Cerebellar nuclear complex (tissue), 1 donor: ENCODE measurements around the gene FGD2.

Source experiments
- DNase-seq, 2 experiments: peaks; one replicate each; lab custom pipeline; 2025; lab: John Stamatoyannopoulos, UW

The FGD2 gene, protein sequence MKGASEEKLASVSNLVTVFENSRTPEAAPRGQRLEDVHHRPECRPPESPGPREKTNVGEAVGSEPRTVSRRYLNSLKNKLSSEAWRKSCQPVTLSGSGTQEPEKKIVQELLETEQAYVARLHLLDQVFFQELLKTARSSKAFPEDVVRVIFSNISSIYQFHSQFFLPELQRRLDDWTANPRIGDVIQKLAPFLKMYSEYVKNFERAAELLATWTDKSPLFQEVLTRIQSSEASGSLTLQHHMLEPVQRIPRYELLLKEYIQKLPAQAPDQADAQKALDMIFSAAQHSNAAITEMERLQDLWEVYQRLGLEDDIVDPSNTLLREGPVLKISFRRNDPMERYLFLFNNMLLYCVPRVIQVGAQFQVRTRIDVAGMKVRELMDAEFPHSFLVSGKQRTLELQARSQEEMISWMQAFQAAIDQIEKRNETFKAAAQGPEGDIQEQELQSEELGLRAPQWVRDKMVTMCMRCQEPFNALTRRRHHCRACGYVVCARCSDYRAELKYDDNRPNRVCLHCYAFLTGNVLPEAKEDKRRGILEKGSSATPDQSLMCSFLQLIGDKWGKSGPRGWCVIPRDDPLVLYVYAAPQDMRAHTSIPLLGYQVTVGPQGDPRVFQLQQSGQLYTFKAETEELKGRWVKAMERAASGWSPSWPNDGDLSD

DNA sequence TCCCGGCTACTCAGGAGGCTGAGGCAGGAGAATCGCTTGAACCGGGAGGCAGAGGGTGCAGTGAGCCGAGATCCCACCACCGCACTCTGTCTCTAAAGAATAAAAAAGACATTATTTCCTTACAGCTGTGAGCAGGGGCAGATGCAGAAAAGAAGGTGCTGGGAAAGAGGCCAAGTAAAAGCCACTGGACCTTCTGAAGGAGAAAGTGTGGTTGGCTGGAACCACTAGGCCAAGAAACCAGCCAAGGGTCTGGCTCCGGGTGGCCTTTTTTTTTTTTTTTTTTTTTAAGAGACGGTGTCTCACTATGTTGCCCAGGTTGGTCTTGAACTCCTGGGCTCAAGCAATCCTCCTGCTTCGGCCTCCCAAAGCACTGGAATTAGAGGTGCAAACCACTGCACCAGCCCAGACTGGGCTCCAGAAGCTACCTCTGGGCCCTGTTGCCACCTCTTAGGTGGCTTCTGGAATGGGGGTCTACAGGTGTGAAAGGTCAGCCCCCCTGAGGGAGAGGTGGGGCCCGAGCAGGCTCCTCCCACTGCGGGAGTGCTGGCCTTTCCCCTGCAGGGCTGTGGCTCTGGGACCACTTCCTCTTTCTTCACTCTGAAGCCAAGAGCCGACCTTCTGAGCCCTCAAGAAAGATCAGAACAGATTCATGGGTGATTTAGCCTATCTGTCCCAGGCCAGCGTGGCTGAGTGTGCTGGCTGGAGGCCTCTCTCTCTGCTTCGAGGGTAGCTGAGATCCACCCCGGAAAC is at the start of gene FGD2:
Gene FGD2, plus strand, starts transcription at position 595 of the 750 bp plus-strand sequence. CDS start 163 bp downstream, outside the sequence.
- no peak for DNase-seq

GRCh38 chr6:36955671-36956445 is 49.6 kb upstream of the FGD2 start:
- no peak for DNase-seq

- DNase-seq: no peak
Measured at GRCh38 chr6:36956446-36956820, 49.0 kb upstream of the FGD2 start.

- no peak for DNase-seq
Measured at GRCh38 chr6:36957773-36958271, 47.6 kb upstream of the FGD2 start.

DNA sequence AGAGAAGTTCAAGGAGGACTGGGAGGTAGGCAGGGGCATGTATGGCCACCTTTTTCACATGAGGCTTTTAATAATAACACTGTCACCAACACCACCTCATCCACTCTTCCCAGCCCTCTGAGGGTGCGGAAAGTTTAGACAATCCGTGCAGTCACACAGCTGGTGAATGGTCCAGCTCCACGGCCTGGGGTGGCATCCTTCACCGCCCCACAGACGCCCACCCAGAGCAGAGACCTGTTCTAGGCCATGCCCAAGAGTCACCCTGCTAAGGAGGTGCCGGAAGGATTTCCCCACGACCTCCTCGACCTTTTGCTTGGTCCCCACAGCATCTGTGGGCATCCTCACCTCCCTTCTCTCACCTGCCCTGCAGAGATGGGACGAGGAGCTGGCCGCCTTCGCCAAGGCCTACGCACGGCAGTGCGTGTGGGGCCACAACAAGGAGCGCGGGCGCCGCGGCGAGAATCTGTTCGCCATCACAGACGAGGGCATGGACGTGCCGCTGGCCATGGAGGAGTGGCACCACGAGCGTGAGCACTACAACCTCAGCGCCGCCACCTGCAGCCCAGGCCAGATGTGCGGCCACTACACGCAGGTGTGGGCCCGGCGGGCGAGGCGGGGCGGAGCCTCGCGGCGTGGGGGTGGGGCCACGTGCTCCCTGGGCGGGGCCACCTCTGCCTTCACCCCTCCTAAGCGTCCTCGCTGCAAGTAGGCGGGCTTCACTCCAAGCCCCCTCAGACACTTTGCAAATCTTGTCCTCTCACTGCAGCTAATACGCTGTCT is 46.5 kb upstream of the FGD2 start:
- no peak for DNase-seq

DNA sequence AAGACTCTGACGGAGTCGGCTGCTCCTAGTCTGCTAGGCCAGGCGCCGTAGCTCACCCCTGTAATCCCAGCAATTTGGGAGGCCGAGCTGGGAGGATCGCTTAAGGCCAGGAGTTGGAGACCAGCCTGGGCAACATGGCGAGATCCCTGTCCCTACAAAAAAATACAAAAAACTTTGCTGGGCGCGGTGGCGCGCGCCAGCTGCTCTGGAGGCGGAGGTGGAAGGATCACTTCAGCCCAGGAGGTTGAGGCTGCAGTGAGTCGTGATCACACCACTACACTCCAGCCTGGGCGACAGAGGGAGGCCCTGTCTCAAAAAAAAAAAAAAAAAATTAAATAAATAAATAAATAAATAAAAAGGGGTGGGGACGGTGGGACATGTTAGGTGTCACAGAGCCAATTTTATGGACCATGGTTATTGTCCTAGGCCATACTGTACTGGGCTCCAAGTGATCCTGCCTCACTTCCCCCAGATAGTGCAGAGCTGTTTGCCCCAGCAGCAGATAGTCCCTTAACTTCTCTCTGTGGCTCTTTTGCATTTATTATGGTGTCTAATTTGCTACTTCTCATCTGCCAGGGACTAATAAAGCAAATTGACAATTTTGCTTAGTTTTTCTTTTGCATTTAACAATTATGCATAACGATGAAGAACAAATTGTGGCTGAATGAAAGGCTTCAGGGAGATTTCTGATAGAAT is 45.8 kb upstream of the FGD2 start:
- DNase-seq: no peak

GRCh38 chr6:36961441-36962435 is 43.7 kb upstream of the FGD2 start:
- no peak for DNase-seq

GRCh38 chr6:36962874-36963273 is 42.6 kb upstream of the FGD2 start:
- no peak for DNase-seq

GRCh38 chr6:36963451-36964290 is 41.8 kb upstream of the FGD2 start:
- DNase-seq: no peak

DNA sequence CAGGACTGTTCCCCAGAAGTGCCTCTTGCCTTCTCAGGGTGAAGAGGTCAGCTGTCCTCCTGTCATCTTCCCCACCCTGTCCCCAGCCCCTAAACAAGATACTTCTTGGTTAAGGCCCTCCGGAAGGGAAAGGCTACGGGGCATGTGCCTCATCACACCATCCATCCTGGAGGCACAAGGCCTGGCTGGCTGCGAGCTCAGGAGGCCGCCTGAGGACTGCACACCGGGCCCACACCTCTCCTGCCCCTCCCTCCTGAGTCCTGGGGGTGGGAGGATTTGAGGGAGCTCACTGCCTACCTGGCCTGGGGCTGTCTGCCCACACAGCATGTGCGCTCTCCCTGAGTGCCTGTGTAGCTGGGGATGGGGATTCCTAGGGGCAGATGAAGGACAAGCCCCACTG is 41.1 kb upstream of the FGD2 start:
- DNase-seq: no peak

GRCh38 chr6:36964908-36965307 is 40.5 kb upstream of the FGD2 start:
- DNase-seq: no peak

DNA sequence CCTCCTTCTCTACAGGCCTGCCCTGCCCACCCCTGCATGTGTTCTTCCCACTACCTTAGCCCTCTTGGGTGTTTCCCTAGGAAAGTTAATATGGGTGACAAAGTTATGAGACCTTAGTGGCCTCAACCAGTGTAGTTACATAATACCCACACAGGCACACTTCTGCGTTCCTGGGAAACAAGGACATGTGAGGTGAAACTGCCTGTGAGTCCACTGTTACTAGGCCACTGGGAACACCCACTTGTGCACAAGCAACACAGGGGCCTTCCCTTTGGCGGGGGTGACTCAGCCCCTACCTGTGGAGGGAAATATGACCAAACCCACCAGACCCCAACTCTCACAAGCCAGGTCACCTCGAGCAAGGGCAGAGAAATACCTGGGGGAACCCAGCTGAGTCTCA is 38.2 kb upstream of the FGD2 start:
- DNase-seq: no peak

DNA sequence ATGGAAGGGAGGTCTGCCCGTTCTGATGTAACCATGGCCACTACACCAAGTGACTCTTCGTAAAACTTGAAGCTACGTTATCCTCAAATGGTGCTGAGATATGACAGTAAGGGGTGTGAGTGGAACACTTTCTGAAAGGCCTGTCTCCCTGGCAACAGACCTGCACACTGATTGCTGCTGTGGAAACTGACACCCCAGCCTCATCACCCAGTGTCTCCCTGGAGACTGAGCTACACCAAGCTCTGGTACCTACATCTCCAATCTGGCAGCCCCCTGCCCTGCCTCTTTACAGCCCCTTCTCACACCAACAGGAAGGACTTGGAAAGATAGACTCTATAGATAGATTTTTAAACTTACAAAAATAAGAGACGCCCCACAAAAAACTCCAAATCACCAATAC is 37.7 kb upstream of the FGD2 start:
- no peak for DNase-seq

DNA sequence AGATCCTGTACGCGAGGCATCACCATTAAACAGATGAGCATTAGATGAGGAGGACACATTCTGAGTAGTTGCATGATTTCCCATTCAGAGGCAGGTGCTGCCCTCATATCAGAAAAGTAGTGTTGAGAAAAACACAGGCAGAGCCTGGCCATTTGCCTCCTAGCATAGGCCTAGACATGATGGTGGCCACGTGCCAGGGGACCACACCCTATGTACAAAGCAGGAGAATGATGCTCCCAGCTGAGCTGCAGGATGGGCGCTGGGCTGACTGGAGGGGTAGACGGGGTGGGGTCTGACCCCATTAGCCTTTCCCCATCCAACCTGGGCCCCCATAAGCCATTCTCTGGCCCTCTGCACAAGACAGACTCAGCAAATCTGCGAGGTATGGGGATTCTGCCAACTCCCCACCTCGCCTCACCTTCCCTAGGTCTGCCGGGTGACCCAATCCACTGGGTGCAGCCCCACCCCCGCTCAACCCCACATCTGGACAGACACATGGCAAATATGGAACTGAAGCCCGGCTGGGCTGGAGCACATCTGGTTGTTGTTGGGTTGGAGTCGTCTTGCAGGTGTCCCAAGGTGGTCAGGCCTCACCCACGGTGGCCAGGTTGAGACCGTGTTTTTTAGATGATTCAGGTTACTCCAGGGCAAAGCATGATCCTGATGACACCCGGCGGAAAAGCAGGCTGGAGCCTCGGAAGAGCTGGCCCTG is 37.0 kb upstream of the FGD2 start:
- no peak for DNase-seq

DNA sequence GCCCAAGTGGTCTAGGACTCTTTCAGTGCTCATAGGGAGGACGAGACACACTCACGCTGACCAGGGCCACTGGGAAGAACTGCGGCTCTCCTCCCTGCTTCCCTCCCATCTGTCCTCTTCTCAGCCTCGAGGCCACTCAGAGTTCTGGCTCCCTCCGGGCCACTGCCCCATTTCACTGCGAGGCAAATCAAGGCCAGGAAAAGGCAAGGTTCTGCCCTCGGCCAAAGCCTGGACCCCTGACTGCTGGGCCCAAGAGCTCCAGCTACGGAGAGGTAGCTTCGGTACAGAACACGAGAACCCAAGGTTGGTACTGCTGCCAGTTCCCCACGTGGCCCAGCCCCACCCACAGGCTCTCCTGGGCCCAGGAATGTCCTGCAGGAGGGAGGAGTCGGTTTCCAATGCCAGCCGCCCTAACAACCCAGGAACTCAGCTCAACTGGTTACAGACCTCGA is 36.2 kb upstream of the FGD2 start:
- no peak for DNase-seq

GRCh38 chr6:36969988-36970891 is 35.2 kb upstream of the FGD2 start:
- DNase-seq: no peak
